Glutamatergic neuron (in vitro differentiated cells): Measurements from ENCODE around the gene EPGN. TPM values are rescaled to one million over a fixed set of nuclear protein-coding genes. Genes with fewer than 3 reads are reported as not detected.

Experiments used
- DNase-seq: peaks from one replicate; pipeline ENCODE4 v3.0.0; 2022
- H3K27ac Mint-ChIP-seq: one replicate; pipeline ENCODE4 v1.8.0; 2020; ENCODE audit warnings: mild to moderate bottlenecking, mixed read lengths, inconsistent platforms; ENCODE audit not compliant: unreplicated experiment
- H3K27me3 Mint-ChIP-seq: one replicate; pipeline ENCODE4 v1.8.0; 2020; ENCODE audit warnings: mild to moderate bottlenecking, moderate library complexity, mixed read lengths, inconsistent platforms; ENCODE audit not compliant: unreplicated experiment
- H3K36me3 Mint-ChIP-seq: one replicate; pipeline ENCODE4 v1.8.0; 2020; ENCODE audit warnings: mild to moderate bottlenecking, mixed read lengths, inconsistent platforms; ENCODE audit not compliant: unreplicated experiment
- H3K4me1 Mint-ChIP-seq: one replicate; pipeline ENCODE4 v1.8.0; 2020; ENCODE audit warnings: mild to moderate bottlenecking, low read depth, mixed read lengths, inconsistent platforms; ENCODE audit not compliant: unreplicated experiment
- H3K4me3 Mint-ChIP-seq: one replicate; pipeline ENCODE4 v1.8.0; 2020; ENCODE audit warnings: mild to moderate bottlenecking, mixed read lengths, inconsistent platforms; ENCODE audit not compliant: unreplicated experiment
- H3K9me3 Mint-ChIP-seq: one replicate; pipeline ENCODE4 v1.8.0; 2020; ENCODE audit warnings: mild to moderate bottlenecking, moderate library complexity, mixed read lengths, inconsistent platforms; ENCODE audit not compliant: unreplicated experiment
- total RNA-seq: library from RNA; stranded (reverse); fragmentation: NEBNext Ultra II Directional; extraction: Animal tissue kit (Norgen Biotek cat#: 25700); gene quantifications from one replicate; pipeline ENCODE4 v1.2.1, GENCODE V29; 2021; ENCODE audit not compliant: unreplicated experiment
- TF ChIP-seq, protein P1 (sequence below): fragments of 200-600 bp; sonication (generic); IDR thresholded peaks from one replicate; pipeline ENCODE4 v1.5.0; 2021; ENCODE audit not compliant: partially characterized antibody, unreplicated experiment

The EPGN gene
- total RNA-seq, 1 donor from 2014 or later = not detected

DNA sequence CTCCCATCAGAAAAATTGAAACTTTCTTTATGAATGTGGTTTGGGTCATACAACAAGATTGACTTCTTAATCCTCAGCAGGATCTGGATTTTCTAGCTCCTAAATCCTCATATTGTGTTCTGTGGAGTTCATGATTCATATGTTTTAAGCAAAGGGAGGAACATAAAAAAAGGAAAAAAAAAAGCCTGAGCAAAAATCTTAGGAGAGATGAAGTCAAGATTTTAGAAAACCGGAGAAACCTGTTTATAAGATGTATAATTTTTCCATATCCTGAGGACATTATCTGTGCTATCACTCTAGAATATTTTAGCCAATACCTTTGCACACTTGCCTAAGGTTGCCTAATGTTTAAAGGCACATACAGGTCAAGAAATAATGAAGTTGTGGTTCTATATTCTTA lies 49.7 kb downstream of the EPGN start:
- Mint-ChIP-seq H3K27ac (no peak overlapping the region), H3K4me1 (no peaks in the 10 kb centered on the region), H3K27me3 (no peaks in the 10 kb centered on the region), H3K4me3 (no peak overlapping the region), H3K9me3 (no peaks in the 10 kb centered on the region), H3K36me3 (no peaks in the 10 kb centered on the region)
- no peak for DNase-seq
- TF ChIP-seq, protein P1, sequence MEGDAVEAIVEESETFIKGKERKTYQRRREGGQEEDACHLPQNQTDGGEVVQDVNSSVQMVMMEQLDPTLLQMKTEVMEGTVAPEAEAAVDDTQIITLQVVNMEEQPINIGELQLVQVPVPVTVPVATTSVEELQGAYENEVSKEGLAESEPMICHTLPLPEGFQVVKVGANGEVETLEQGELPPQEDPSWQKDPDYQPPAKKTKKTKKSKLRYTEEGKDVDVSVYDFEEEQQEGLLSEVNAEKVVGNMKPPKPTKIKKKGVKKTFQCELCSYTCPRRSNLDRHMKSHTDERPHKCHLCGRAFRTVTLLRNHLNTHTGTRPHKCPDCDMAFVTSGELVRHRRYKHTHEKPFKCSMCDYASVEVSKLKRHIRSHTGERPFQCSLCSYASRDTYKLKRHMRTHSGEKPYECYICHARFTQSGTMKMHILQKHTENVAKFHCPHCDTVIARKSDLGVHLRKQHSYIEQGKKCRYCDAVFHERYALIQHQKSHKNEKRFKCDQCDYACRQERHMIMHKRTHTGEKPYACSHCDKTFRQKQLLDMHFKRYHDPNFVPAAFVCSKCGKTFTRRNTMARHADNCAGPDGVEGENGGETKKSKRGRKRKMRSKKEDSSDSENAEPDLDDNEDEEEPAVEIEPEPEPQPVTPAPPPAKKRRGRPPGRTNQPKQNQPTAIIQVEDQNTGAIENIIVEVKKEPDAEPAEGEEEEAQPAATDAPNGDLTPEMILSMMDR = no peak

- no peak overlapping the region for H3K4me3 Mint-ChIP-seq
Measured at GRCh38 chr4:74361671-74362070, 53.4 kb downstream of the EPGN start.

GRCh38 chr4:74362347-74362746 lies 54.1 kb downstream of the EPGN start:
- Mint-ChIP-seq H3K4me3 (no peak overlapping the region), H3K36me3 (no peaks in the 10 kb centered on the region), H3K4me1 (peaks cover 2% of the 10 kb centered on the region), H3K27me3 (peaks cover 2% of the 10 kb centered on the region), H3K27ac (no peak overlapping the region), H3K9me3 (no peaks in the 10 kb centered on the region)
- DNase-seq = no peak
- TF ChIP-seq, protein P1 = no peak

More at GRCh38 chr4:74361671-74362070, 53.4 kb downstream of the EPGN start:
- TF ChIP-seq, protein P1 = no peak
- H3K4me1 Mint-ChIP-seq = peaks cover 2% of the 10 kb centered on the region
- H3K27ac Mint-ChIP-seq = no peak overlapping the region
- peaks cover 2% of the 10 kb centered on the region for H3K27me3 Mint-ChIP-seq
- H3K36me3 Mint-ChIP-seq = no peaks in the 10 kb centered on the region
- H3K9me3 Mint-ChIP-seq = no peaks in the 10 kb centered on the region
- DNase-seq = no peak

GRCh38 chr4:74364256-74364651 lies 56.0 kb downstream of the EPGN start:
- H3K4me3 Mint-ChIP-seq = peak overlapping the region; percentile 85
- no peak for DNase-seq
- TF ChIP-seq, protein P1 = no peak
- H3K27me3 Mint-ChIP-seq = peaks cover 2% of the 10 kb centered on the region
- H3K9me3 Mint-ChIP-seq = no peaks in the 10 kb centered on the region
- H3K36me3 Mint-ChIP-seq = no peaks in the 10 kb centered on the region
- no peak overlapping the region for H3K27ac Mint-ChIP-seq
- H3K4me1 Mint-ChIP-seq = peaks cover 2% of the 10 kb centered on the region

- no peaks in the 10 kb centered on the region for H3K9me3 Mint-ChIP-seq
- peaks cover 2% of the 10 kb centered on the region for H3K27me3 Mint-ChIP-seq
- H3K36me3 Mint-ChIP-seq = no peaks in the 10 kb centered on the region
- H3K4me1 Mint-ChIP-seq = peaks cover 2% of the 10 kb centered on the region
- DNase-seq = peak; percentile 81
- H3K27ac Mint-ChIP-seq = no peak within 1 kb of the TSS
- TF ChIP-seq, protein P1 = no peak
- peak within 1 kb of the TSS; percentile 85 for H3K4me3 Mint-ChIP-seq
Measured at GRCh38 chr4:74364652-74365491, 56.6 kb downstream of the EPGN start, which contains the start of gene EREG. Gene EREG (plus strand): TSS chr4:74365145. CDS start chr4:74365309, 164 bp downstream.
